Activated naive CD8-positive, alpha-beta T cell treated with anti-CD3 and anti-CD28 coated beads, Interleukin-2, amount 50 U/mL, for 24 hours (primary cell): Measurements from ENCODE around the gene NBEA.
"Not testable (repeated sequence)": the region's sequence is repeated elsewhere in the genome, so short reads cannot be mapped to it uniquely, and the experiment has no call there.

Source experiments
- ATAC-seq: fragments of 150-1000 bp; cut with Tn5 transposase; one replicate; pipeline ENCODE4 v1.10.0; 2021
- DNase-seq: peaks from one replicate; pipeline ENCODE4 v3.0.0; 2021
- H3K27ac Mint-ChIP-seq: one replicate; pipeline ENCODE4 v1.8.0; 2021; ENCODE audit warnings: mild to moderate bottlenecking, mixed read lengths
- H3K27me3 Mint-ChIP-seq: one replicate; pipeline ENCODE4 v1.8.0; 2021; ENCODE audit warnings: mixed read lengths
- H3K36me3 Mint-ChIP-seq: one replicate; pipeline ENCODE4 v1.8.0; 2021; ENCODE audit warnings: low read depth, mixed read lengths
- H3K4me1 Mint-ChIP-seq: one replicate; pipeline ENCODE4 v1.8.0; 2021; ENCODE audit warnings: mixed read lengths
- H3K4me3 Mint-ChIP-seq: one replicate; pipeline ENCODE4 v1.8.0; 2021; ENCODE audit warnings: mild to moderate bottlenecking, moderate library complexity, mixed read lengths
- H3K9me3 Mint-ChIP-seq: one replicate; pipeline ENCODE4 v1.8.0; 2021; ENCODE audit warnings: mixed read lengths

The NBEA gene

GRCh38 chr13:35354882-35355281 lies 412.8 kb downstream of the NBEA start:
- Mint-ChIP-seq H3K4me3 (no peak overlapping the region), H3K27ac (no peak overlapping the region), H3K4me1 (peaks cover 2% of the 10 kb centered on the region), H3K9me3 (no peaks in the 10 kb centered on the region), H3K27me3 (no peaks in the 10 kb centered on the region), H3K36me3 (peaks cover 2% of the 10 kb centered on the region)
- ATAC-seq (no peak), DNase-seq (no peak)

GRCh38 chr13:35356572-35356971 lies 414.5 kb downstream of the NBEA start:
- H3K36me3 Mint-ChIP-seq = peaks cover 2% of the 10 kb centered on the region
- DNase-seq (no peak), ATAC-seq (no peak)
- H3K9me3 Mint-ChIP-seq = no peaks in the 10 kb centered on the region
- no peaks in the 10 kb centered on the region for H3K27me3 Mint-ChIP-seq
- H3K4me1 Mint-ChIP-seq = peaks cover 2% of the 10 kb centered on the region
- no peak overlapping the region for H3K27ac Mint-ChIP-seq
- H3K4me3 Mint-ChIP-seq = no peak overlapping the region

- H3K9me3 Mint-ChIP-seq = peaks cover 27% of the 10 kb centered on the region
- H3K36me3 Mint-ChIP-seq = peaks cover 2% of the 10 kb centered on the region
- no peak overlapping the region for H3K4me3 Mint-ChIP-seq
- H3K27me3 Mint-ChIP-seq = no peaks in the 10 kb centered on the region
- DNase-seq (no peak), ATAC-seq (no peak)
- H3K4me1 Mint-ChIP-seq = no peaks in the 10 kb centered on the region
- no peak overlapping the region for H3K27ac Mint-ChIP-seq
Measured at GRCh38 chr13:35365883-35366282, 423.8 kb downstream of the NBEA start.

DNA sequence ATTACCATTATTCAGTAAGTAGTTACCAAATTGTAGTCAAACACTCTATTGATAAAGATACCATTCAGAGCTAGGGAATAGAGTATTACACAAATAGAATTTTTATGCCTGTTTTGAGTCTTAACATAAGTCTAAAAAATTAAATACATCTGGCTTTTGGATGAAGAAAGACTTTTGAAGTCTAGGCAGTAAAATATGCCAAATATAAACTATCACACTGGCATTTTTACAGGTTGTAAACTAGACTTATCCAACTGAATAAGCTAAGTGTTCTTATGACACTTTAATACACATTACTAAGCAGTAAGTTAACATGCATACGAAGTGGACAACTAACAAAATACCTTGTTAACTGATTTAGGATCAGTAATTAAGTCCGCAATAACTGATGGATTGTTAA lies 425.5 kb downstream of the NBEA start:
- H3K36me3 Mint-ChIP-seq = peaks cover 2% of the 10 kb centered on the region

DNA sequence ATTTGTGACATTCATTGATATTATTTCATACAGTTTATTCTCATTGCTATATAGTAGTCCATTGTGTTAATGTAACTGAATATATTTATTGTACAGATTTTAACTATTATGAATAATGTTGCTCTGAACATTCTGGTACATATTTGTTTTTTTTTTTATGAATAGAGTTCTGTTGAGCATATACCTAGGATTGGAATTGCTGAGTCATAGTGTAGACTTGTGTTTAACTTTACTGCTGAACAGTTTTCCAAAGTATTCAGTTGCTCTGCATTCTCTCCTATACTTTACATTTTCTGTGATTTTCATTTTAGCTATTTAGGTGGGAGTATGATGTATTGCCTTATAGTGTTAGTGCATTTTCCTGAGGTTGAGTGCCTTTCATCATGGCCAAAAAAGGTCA lies 436.9 kb downstream of the NBEA start:
- Mint-ChIP-seq H3K4me3 (no peak overlapping the region), H3K9me3 (no peaks in the 10 kb centered on the region), H3K4me1 (no peaks in the 10 kb centered on the region), H3K36me3 (no peaks in the 10 kb centered on the region), H3K27ac (no peak overlapping the region), H3K27me3 (no peaks in the 10 kb centered on the region)
- no peak for DNase-seq
- no peak for ATAC-seq

More for the DNA sequence above, 425.5 kb downstream of the NBEA start:
- Mint-ChIP-seq H3K9me3 (peaks cover 43% of the 10 kb centered on the region), H3K27me3 (no peaks in the 10 kb centered on the region), H3K4me3 (no peak overlapping the region), H3K4me1 (no peaks in the 10 kb centered on the region), H3K27ac (no peak overlapping the region)
- ATAC-seq (no peak), DNase-seq (no peak)

DNA sequence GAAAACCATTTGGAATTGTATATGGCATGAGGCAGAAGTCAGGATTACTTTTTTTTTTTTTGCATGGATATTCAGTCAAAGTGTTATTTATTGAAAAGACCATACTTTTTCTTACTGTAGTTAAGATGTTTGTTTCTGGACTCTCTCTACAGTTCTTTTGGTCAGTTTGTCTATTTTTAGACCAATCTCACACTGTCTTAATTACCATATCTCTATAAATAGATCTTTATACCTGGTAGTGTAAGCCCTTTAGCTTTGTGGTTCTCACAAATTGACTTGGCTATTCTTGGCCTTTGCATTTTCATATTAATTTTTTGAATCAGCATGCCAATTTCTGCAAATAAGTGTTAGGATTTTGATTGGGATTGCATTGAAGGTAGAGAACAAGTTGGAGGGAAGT lies 437.6 kb downstream of the NBEA start:
- Mint-ChIP-seq H3K9me3 (no peaks in the 10 kb centered on the region), H3K4me3 (no peak overlapping the region), H3K4me1 (no peaks in the 10 kb centered on the region), H3K36me3 (no peaks in the 10 kb centered on the region), H3K27ac (no peak overlapping the region), H3K27me3 (no peaks in the 10 kb centered on the region)
- DNase-seq (no peak), ATAC-seq (no peak)

DNA sequence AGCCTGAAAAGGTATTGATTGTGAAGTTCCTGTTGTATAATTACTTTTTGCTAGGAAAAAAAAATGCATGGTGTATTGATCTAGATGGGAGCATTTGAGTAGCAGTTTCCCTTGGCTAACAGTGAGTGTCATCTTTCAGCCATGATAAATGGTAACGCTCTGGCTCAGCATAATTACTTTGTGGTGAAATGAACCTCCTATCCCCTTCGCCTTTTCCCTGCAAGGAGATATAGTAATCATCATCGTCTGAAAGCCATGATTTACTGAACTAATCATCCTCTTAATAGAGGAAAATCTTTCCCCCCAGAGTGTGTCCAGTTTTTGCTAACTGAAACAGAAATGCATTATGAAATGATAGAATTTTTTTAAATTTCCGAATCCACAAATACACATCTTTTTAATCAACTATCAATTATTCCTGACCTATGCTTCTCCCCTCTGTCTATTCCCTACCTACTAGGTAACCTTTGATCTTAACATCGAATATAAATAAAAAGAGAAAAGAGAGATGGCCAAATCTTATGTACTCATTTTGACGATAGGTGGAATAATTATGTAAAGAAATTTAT lies 445.7 kb downstream of the NBEA start:
- no peak overlapping the region for H3K27ac Mint-ChIP-seq
- no peak for ATAC-seq
- no peaks in the 10 kb centered on the region for H3K36me3 Mint-ChIP-seq
- H3K27me3 Mint-ChIP-seq = no peaks in the 10 kb centered on the region
- no peak overlapping the region for H3K4me3 Mint-ChIP-seq
- no peak for DNase-seq
- no peaks in the 10 kb centered on the region for H3K9me3 Mint-ChIP-seq
- H3K4me1 Mint-ChIP-seq = no peaks in the 10 kb centered on the region

DNA sequence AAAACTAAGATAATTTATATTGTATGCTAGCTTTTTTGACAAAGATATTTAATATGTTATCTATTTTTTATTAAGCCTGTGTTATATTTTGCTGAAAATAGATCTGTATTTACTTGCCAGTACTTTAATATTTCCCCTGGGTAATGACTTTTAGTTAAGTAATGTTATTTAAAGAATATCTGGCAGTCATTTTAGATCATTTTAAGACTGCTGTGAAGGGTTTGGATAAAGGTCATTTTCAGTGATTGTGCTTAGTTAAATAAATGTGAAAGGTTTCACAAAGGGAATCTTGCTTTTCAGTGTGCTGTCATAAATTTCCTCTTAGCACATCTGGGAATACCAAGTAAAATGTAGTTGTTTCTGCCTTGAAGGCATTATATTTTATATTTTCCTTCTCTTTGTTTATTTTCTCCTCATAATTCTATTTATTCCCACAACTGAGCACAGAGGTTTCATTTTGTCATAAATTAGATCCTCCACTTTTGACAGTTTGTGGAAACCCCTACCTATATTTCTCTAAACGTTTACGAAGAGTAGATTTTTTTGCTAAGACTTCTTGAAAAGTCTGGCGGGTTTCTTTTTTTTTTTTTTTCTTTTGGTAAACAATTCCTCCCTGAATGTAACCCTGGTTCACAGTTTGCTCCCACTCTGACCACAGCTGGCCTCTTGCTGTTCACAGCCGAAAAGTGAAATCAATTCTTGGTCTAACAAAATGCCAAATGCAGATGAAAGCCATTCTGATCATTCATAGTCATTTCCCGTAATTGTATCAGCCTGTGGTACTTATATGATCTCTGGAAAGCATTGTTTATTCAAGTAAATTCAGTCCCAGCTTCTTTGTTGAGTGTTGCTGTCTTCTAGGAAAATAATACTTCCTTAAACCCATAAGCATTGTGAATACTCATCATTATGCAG lies 446.6 kb downstream of the NBEA start:
- Mint-ChIP-seq H3K9me3 (no peaks in the 10 kb centered on the region), H3K27me3 (no peaks in the 10 kb centered on the region)
- DNase-seq = no peak

DNA sequence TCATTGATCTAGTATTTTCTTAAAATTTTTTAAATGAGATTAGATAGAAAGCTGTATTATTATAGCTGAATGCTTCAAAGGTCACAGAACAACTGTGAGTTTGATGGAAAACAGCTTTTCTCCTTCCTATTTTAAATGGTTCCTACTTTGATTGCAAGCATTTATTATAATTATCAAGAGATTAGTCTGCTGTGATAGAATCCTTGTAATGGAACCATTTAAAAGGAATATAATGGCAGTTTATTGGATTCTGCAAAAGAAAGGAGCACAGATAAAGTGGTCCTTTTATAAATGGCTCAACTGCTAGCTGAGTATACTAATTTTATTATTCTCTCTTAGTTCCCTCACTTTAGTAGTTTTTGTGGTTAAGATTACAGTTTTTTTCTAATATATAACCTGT lies 447.5 kb downstream of the NBEA start:
- H3K4me1 Mint-ChIP-seq = no peaks in the 10 kb centered on the region
- H3K27me3 Mint-ChIP-seq = no peaks in the 10 kb centered on the region
- no peaks in the 10 kb centered on the region for H3K9me3 Mint-ChIP-seq
- no peak for ATAC-seq
- no peak overlapping the region for H3K27ac Mint-ChIP-seq
- no peak for DNase-seq
- H3K36me3 Mint-ChIP-seq = no peaks in the 10 kb centered on the region
- H3K4me3 Mint-ChIP-seq = no peak overlapping the region

More for the DNA sequence above, 446.6 kb downstream of the NBEA start:
- Mint-ChIP-seq H3K4me1 (no peaks in the 10 kb centered on the region), H3K4me3 (no peak overlapping the region), H3K36me3 (no peaks in the 10 kb centered on the region), H3K27ac (no peak overlapping the region)
- ATAC-seq = no peak

DNA sequence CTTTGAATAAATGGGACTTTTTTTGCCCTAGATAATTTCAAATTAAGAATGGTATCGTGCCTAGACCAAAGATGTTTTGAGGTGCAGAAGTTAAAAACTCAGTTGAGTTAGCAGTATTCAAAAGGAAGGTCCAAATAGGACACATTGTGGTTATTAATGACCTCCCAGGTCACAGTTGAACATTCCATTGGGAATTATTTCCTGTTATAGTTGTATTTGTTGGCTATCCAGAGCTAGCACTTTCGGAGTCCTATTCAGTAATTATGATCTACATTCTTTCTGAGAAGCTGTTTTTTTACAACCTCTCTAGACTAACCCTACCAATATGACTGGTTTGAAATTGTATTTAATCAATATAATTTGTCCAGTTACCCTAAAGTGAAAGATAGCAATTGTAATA lies 450.7 kb downstream of the NBEA start:
- Mint-ChIP-seq H3K4me1 (no peaks in the 10 kb centered on the region), H3K27me3 (no peaks in the 10 kb centered on the region), H3K27ac (no peak overlapping the region), H3K4me3 (no peak overlapping the region), H3K36me3 (no peaks in the 10 kb centered on the region), H3K9me3 (no peaks in the 10 kb centered on the region)
- ATAC-seq (no peak), DNase-seq (no peak)

- peaks cover 4% of the 10 kb centered on the region for H3K9me3 Mint-ChIP-seq
- no peaks in the 10 kb centered on the region for H3K4me1 Mint-ChIP-seq
- H3K36me3 Mint-ChIP-seq = no peaks in the 10 kb centered on the region
- DNase-seq (no peak), ATAC-seq (no peak)
- H3K4me3 Mint-ChIP-seq = no peak overlapping the region
- H3K27me3 Mint-ChIP-seq = no peaks in the 10 kb centered on the region
- no peak overlapping the region for H3K27ac Mint-ChIP-seq
Measured at GRCh38 chr13:35393886-35394285, 451.8 kb downstream of the NBEA start.

DNA sequence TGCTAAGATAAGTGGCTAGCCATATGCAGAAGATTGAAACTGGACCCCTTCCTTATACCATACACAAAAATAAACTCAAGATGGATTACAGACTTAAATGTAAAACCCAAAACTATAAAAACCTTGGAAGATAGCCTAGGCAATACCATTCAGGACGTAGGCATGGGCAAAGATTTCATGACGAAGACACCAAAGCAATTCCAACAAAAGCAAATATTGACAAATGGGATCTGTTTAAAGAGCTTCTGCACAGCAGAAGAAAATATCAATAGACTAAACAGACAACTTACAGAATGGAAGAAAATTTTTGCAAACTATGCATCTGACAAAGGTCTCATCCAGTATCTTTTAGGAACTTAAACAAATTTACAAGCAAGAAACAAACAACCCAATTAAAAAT lies 466.2 kb downstream of the NBEA start:
- not testable (repeated sequence) for H3K27me3 Mint-ChIP-seq, H3K4me3 Mint-ChIP-seq, H3K4me1 Mint-ChIP-seq, H3K27ac Mint-ChIP-seq, H3K9me3 Mint-ChIP-seq, H3K36me3 Mint-ChIP-seq, ATAC-seq, DNase-seq

DNA sequence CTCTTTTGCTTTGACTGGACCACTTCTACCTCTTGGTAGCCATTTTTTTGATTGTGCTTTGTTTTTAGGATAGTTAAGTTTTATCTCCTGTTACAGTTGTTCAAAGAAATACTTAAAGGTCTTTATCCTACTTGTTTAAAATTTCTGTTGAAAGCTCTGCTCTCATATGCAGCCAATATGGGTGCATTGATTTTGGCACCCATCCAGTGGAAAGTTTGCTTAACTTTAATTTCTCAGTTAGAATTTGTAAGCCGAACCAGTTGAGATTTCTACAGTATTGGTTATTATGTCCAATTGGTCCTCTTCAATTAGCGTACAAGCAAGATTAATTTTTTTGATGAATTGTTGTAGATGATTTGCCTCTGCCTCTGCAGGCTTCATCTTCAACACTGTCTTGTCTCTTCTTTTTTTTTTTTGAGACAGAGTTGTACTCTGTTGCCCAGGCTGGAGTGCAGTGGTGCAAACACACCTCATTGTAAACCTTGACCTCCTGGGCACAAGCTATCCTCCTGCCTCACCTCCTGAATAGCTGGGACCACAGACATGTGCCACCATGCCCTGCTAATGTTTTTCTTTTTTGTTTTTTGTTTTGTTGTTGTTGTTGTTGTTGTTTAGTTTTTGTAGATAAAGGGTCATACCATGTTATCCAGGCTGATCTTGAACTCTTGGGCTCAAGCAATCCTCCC lies 469.1 kb downstream of the NBEA start:
- Mint-ChIP-seq H3K27me3 (no peaks in the 10 kb centered on the region), H3K9me3 (peaks cover 9% of the 10 kb centered on the region), H3K4me3 (no peak overlapping the region), H3K36me3 (no peaks in the 10 kb centered on the region), H3K27ac (no peak overlapping the region), H3K4me1 (no peaks in the 10 kb centered on the region)
- no peak for DNase-seq
- no peak for ATAC-seq

DNA sequence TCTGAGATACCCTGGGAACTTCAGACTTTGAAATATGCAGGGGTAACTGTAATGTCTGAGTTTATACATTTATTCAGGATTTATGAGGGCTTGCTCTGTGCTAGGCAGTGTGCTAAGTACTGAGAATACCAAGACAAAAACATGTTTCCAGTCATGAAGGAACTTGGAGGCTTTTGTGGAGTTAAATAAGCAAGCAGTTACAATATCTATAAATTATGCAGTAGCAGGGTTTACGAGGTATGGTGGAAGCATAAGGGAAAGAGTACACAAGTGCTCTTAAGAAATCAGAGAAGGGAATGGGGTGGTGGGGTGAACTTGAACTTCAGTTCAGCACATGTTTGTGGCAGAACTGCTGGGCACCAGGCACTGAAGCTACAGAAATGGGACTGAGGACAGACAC lies 506.4 kb downstream of the NBEA start:
- no peaks in the 10 kb centered on the region for H3K4me1 Mint-ChIP-seq
- H3K4me3 Mint-ChIP-seq = no peak overlapping the region
- DNase-seq (no peak), ATAC-seq (no peak)
- H3K9me3 Mint-ChIP-seq = no peaks in the 10 kb centered on the region
- no peaks in the 10 kb centered on the region for H3K36me3 Mint-ChIP-seq
- no peak overlapping the region for H3K27ac Mint-ChIP-seq
- H3K27me3 Mint-ChIP-seq = no peaks in the 10 kb centered on the region

- no peak for DNase-seq
Measured at GRCh38 chr13:35449821-35450220, 507.8 kb downstream of the NBEA start.

More at GRCh38 chr13:35449821-35450220, 507.8 kb downstream of the NBEA start:
- H3K9me3 Mint-ChIP-seq = no peaks in the 10 kb centered on the region
- H3K27me3 Mint-ChIP-seq = no peaks in the 10 kb centered on the region
- H3K36me3 Mint-ChIP-seq = no peaks in the 10 kb centered on the region
- H3K27ac Mint-ChIP-seq = no peak overlapping the region
- no peak for ATAC-seq
- no peaks in the 10 kb centered on the region for H3K4me1 Mint-ChIP-seq
- H3K4me3 Mint-ChIP-seq = no peak overlapping the region
